GM19455 (cell line): ENCODE results near the gene METTL2B.
A peak's percentile ranks its signal among the peaks of the same experiment; 100 is the strongest.
"Not testable (repeated sequence)": the region's sequence is repeated elsewhere in the genome, so short reads cannot be mapped to it uniquely, and the experiment has no call there.

Source experiments
- ATAC-seq: cut with Tn5 transposase; IDR thresholded peaks from one replicate; pipeline ENCODE4 v1.9.1; 2021; ENCODE audit not compliant: unreplicated experiment

METTL2B gene

DNA sequence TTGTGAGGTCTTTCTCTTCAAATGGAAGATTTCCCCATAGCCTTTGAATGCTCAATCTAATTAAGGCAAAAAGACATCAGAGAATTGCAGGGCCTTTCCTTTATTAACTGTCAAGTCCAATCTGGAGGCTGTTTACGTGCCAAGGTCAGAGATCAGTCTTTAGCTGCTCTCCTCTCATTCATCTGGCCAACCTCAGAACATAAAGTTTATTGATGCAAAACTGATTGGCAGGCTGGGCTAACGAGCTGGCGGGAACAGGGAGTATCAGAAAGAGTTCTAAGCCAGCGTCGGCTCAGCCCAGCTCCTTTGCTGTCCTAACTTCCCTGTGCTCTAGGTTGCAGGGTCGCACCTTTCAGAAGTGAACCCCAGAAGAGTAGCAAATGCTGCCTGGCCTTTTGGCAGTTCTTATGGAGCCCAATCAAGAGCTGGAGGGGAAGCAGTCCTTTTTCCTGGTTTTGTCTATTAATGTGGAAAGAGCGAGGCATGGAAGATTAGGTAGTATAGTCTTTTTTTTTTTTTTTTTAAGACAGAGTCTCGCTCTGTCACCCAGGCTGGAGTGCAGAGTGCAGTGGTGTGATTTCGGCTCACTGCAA, 47.5 kb downstream of the METTL2B start:
- not testable (repeated sequence) for ATAC-seq

DNA sequence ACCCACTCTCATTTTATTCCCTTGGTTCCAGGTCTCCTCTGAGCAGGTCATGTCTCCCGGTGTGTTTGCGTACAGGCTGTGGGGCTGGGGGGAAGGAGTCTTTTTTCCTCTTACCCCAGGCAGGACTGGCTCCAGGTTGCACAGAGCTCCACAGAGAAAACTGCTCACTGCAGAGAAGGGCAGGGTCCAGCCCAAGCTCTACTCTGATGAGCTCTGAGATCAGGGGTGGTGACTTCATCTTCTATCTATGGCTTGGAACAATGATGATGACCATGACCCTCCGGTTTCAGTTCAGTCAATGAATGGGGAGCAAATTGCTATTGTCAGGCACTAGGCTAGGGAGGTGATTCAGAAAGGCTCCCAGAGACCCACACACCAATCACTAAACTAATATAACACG, 49.0 kb downstream of the METTL2B start:
- ATAC-seq = not testable (repeated sequence)

- not testable (repeated sequence) for ATAC-seq
Measured at GRCh38 chr7:128526062-128526466, 49.5 kb downstream of the METTL2B start.

DNA sequence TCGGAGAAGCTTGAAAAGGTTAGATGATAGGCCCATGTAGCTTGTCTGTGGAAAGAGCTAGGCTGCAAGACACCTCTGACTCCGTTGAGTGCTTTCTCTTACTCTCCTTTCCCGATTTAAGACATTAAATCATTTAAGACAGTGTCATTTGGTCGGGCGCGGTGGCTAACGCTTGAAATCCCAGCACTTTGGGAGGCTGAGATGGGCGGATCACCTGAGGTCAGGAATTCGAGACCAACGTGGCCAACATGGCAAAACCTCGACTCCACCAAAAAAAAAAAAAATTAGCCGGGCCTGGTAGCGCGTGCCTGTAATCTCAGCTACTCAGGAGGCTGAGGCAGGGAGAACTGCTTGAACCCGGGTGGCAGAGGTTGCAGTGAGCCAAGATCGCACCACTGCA, 52.6 kb downstream of the METTL2B start:
- ATAC-seq = not testable (repeated sequence)

DNA sequence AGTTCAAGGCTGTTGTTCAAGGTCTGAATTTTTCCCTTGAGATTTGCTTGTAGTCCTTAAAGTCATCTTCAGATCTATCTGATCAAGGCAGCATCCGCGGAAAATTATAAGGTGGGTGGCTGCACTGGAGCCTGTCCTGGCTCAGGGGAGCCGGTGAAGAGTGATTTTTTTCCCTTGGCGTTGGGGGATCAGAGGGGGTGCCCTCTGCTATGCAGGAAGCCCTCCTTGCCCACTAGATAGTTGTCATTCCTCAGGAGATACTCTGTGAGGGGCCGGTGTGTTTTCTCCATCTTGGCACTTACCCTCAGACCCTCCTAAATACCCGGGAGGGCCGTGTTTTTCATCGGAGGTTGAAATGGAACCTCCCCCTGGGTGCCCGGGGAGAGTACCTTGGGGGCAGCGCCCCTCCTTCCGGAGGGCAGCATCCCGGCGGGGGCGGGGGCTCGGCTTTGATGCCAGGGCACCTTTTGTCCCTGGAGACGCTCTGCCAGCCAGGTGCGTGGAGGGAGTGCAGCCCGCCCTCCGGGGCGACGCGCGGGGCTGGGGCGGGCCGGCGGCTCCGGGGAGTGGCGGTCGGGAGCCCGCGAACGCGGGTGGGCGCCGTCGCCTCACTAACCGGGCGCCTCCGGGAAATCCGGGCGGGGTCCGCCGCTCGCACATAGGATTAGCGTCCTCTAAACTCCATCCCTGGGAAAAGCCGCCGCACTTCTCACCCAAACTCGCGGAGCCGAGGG, 53.7 kb downstream of the METTL2B start:
- peak; percentile 18 for ATAC-seq

DNA sequence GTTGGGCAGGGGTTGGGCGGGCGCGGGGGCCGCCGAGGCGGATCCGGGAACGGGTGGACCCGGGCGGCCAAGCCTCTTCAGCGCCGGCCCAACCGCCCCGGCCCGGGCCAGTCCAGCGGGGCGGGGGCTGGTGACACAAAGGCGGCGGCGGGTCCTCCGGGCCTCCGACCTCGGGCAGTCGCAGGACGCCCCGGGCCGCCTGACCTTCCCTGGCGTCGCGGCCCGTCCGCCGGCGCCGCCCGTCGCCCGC, 54.2 kb downstream of the METTL2B start:
- ATAC-seq = no peak

DNA sequence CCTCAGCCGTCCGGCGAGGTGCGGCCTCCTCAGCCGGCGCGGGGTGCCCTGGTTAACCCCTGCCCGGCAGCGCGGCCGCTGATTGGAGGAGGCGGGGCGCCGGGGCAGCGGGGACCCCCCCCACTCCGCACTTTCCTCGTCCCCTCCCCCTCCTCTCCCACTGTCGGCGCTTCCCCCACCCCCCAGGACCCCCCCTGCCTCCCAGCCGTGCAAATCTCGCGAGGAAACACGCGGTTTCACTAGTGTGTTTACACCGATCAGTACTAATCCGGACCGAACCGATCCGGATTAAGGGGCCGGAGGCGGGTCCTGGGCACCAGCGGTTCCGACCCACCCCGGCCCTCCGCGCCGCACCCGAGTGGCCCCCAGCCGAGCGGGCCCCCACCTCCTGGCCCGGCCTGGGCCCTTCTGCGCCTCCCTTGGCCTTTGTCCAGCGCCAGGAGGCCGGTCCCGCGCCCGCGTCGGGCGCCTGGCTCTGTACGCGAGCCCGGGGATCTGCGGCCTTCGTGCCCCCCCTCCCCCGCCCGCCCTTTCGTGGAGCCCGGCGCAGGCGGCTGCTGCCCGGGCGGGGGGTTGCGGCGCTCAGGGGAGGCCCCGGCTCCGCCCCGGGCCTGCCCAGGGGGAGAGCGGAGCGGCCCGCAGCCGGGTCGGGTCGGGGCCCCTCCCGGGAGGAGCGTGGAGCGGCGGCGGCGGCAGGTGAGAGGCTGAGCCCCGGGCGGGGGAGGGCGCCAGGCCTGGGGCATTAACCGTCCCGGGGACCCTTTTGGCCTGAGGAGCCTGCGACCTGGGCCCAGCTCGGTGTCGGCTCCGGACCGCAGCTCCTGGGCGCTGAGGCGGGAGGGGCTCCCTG, 54.8 kb downstream of the METTL2B start:
- ATAC-seq = peak; percentile 70

DNA sequence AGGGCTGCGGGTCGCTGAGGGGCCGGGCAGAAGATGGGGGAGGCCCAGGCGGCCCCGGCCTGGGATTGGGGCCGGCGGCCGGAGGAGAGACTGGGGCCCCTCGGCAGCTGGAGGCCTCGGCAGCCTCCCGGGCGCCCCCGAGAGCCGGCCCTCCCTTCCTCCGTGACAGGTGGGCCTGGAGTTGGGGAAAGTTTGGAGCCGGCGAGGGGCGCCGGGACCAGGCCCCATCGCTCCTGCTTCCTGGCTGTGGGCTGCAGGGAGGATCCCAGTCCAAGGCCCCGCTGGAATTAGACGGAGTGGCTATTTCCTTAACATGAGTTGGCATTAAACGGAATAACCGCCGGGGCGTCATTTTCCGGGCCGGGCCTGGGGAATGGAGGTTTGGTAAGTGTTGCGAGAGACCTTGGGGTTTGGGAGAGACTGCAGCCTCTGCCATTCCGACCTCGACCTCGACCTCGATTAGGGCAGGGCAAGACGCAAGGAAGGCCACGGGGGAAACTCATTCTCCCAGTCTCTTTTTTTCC, 55.5 kb downstream of the METTL2B start:
- peak; percentile 4 for ATAC-seq

DNA sequence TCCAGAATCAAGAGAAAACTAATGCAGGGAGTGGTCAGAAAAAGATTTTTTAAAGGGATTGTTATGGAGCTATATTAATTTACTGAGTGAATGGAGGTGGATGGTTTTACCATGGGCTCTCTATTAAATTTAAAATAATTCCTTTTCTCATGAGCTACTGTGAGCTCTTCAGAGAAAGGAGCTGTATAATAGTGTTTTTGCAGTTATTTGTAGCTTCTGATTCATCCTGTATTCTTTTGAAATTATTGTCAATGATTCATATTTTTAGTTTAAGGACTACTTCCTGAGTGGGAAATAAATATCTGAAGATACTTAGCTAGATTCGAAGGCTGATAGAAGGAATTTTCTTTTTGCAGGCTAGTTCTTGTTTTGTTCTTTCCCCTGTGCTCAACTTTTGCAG, 56.4 kb downstream of the METTL2B start:
- ATAC-seq = not testable (repeated sequence)

- not testable (repeated sequence) for ATAC-seq
Measured at GRCh38 chr7:128537410-128537809, 60.9 kb downstream of the METTL2B start.

- not testable (repeated sequence) for ATAC-seq
Measured at GRCh38 chr7:128542530-128542929, 66.0 kb downstream of the METTL2B start.

DNA sequence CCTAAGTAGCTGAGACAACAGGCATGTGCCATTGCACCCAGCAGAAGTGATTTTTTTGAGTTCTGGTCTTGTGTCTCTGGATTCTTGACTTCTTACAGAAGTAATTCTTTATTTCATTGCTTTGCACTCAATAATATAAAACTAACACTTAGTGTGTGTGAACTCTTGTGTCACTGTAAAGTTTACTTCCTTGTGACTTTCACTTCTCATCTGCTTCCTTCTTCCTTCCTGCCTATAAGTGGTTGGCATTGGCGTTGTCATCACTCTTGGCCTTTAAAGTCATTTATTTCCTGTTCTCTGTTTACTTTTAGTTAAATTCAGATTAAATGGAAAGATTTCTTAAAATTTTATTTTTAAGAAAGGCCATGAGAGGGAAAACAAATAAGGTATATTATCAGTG, 66.8 kb downstream of the METTL2B start:
- not testable (repeated sequence) for ATAC-seq

DNA sequence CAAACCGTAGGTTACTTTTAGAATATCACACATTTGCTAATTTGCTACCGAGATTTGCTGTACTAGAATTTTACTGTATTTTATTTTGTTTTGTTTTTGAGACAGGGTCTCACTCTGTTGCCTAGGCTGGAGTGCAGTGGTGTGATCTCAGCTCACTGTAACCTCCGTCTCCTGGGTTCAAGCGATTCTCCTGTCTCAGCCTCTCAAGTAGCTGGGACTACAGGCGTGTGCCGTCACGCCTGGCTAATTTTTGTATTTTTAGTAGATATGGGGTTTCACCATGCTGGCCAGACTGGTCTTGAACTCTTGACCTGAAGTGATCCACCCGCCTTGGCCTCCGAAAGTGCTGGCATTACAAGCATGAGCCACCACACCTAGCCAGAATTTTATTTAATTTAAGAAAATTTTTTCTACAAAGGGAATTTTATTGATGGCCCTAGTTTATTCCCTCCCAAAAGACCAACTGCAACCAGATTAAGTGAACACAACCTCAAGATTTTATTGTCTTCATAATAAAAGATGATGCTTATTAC, 69.8 kb downstream of the METTL2B start:
- ATAC-seq = not testable (repeated sequence)

GRCh38 chr7:128550920-128551319, 74.4 kb downstream of the METTL2B start:
- no peak for ATAC-seq

- not testable (repeated sequence) for ATAC-seq
Measured at GRCh38 chr7:128554394-128554793, 77.8 kb downstream of the METTL2B start.
